ENCODE measurements around the gene SYT6.

DNA sequence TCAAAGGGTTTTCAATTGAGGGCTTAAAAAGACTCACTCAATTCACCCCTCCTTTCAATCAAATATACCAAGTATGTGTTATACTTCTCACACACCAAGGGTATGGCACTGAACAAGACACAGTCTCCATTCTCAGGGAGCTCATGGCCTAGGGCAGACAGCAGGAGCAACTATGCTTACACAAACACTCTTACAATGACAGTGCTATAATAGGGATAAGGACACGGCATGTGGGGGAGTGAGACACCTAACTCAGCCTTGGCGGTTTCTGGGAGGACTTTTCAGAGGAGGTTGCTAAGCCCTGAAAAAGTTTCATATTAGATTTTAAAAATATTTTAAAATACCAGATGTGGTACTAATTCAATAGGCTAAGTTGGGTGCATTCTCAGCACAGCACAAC is 22.7 kb upstream of the SYT6 start:
- TF ChIP-seq, protein P1, sequence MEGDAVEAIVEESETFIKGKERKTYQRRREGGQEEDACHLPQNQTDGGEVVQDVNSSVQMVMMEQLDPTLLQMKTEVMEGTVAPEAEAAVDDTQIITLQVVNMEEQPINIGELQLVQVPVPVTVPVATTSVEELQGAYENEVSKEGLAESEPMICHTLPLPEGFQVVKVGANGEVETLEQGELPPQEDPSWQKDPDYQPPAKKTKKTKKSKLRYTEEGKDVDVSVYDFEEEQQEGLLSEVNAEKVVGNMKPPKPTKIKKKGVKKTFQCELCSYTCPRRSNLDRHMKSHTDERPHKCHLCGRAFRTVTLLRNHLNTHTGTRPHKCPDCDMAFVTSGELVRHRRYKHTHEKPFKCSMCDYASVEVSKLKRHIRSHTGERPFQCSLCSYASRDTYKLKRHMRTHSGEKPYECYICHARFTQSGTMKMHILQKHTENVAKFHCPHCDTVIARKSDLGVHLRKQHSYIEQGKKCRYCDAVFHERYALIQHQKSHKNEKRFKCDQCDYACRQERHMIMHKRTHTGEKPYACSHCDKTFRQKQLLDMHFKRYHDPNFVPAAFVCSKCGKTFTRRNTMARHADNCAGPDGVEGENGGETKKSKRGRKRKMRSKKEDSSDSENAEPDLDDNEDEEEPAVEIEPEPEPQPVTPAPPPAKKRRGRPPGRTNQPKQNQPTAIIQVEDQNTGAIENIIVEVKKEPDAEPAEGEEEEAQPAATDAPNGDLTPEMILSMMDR (conservative IDR thresholded peaks at IDR 0.05 in 1 of 2, IDR thresholded peaks at IDR 0.05 in 1 of 2; ENCODE audit: extremely low read depth in 1 of 2, insufficient read depth in 1 of 2, low read depth in 1 of 2, low read length in 2 of 2) = no peak
- TF ChIP-seq EZH2 (IDR thresholded peaks at IDR 0.05; ENCODE audit: borderline replicate concordance, low read length) = no peak

Measured in mammary epithelial cell (primary cell).